HepG2 (cell line): ENCODE data around the gene POLN. TPM values are rescaled to one million over a fixed set of nuclear protein-coding genes. Genes with fewer than 3 reads are reported as not detected.

Source experiments
- AKAP8 ChIP-seq: sonication (generic); formaldehyde crosslinking; IDR thresholded peaks from 2 replicates; pipeline ENCODE4 v1.5.1; 2020; ENCODE audit warnings: mild to moderate bottlenecking, missing genetic modification reagents
- CAMTA2 ChIP-seq: sonication (generic); formaldehyde crosslinking; IDR thresholded peaks from 2 replicates; pipeline ENCODE4 v1.4.0; 2020; ENCODE audit warnings: mild to moderate bottlenecking, missing genetic modification reagents, borderline replicate concordance
- KAT8 ChIP-seq: IDR thresholded peaks from 2 replicates; pipeline ENCODE4 v1.6.1; 2016; ENCODE audit warnings: missing genetic modification reagents, missing compliant biosample characterization
- PAF1 ChIP-seq: IDR thresholded peaks from 2 replicates; pipeline ENCODE4 v1.6.1; 2016; ENCODE audit warnings: missing genetic modification reagents, missing compliant biosample characterization
- PATZ1 ChIP-seq: sonication (generic); formaldehyde crosslinking; IDR thresholded peaks from 2 replicates; pipeline ENCODE4 v1.4.0; 2020; ENCODE audit warnings: missing genetic modification reagents
- RORA ChIP-seq: sonication (generic); formaldehyde crosslinking; IDR thresholded peaks from 2 replicates; pipeline ENCODE4 v1.5.0; 2020; ENCODE audit warnings: mild to moderate bottlenecking, missing genetic modification reagents, moderate library complexity
- ZFP91 ChIP-seq: sonication (generic); formaldehyde crosslinking; IDR thresholded peaks from 2 replicates; pipeline ENCODE4 v1.9.0; 2022; ENCODE audit warnings: missing genetic modification reagents, mild to moderate bottlenecking, borderline replicate concordance
- ZFX ChIP-seq: sonication (generic); formaldehyde crosslinking; IDR thresholded peaks from 2 replicates; pipeline ENCODE4 v1.4.0; 2020; ENCODE audit warnings: mild to moderate bottlenecking, low read depth, missing genetic modification reagents, moderate library complexity
- ZNF3 ChIP-seq: IDR thresholded peaks from 2 replicates; pipeline ENCODE4 v1.7.0; 2017; ENCODE audit warnings: inconsistent platforms
- ZNF768 ChIP-seq: sonication (generic); formaldehyde crosslinking; IDR thresholded peaks from 2 replicates; pipeline ENCODE4 v1.4.0; 2020; ENCODE audit warnings: missing genetic modification reagents
- polyA plus RNA-seq, 8 experiments: library from polyadenylated mRNA; depleted of rRNA in 3 of 8; stranded (reverse) in 7 of 8; unstranded in 1 of 8; fragments of >200 nt; fragmentation: Illumina TruSeq in 4 of 8; extraction: Trizol in 4 of 8; gene quantifications; 2 replicates each; pipeline versions ENCODE4 v1.2.1 to v1.2.3, GENCODE V29; 2011 to 2016; ENCODE audit warnings: low read depth in 4 of 8, missing spikeins in 1 of 8, mixed read lengths in 1 of 8; ENCODE audit not compliant: insufficient read depth in 1 of 8
- total RNA-seq, 5 experiments: library from RNA; depleted of rRNA; stranded (reverse); fragments of >200 nt; fragmentation: Illumina TruSeq; extraction: Trizol; gene quantifications; 2 replicates each; pipeline ENCODE4 v1.2.3, GENCODE V29; 2016; ENCODE audit warnings: low read depth in 1 of 5
- TF ChIP-seq, protein P1 (sequence below): sonication (generic); formaldehyde crosslinking; IDR thresholded peaks from 2 replicates; pipeline ENCODE4 v1.4.0; 2020; ENCODE audit warnings: mild to moderate bottlenecking, missing genetic modification reagents
- TF ChIP-seq, protein P2 (sequence below): sonication (generic); formaldehyde crosslinking; IDR thresholded peaks from 2 replicates; pipeline ENCODE4 v1.9.0; 2021; ENCODE audit warnings: missing genetic modification reagents, mild to moderate bottlenecking, borderline replicate concordance

The POLN gene
- total and polyA plus RNA-seq, 2 of the 13 experiments (the other 11 are each of a cell fraction or from before 2014, with no cell fraction given): 0.93 to 1.5 TPM

- TF ChIP-seq, protein P1, sequence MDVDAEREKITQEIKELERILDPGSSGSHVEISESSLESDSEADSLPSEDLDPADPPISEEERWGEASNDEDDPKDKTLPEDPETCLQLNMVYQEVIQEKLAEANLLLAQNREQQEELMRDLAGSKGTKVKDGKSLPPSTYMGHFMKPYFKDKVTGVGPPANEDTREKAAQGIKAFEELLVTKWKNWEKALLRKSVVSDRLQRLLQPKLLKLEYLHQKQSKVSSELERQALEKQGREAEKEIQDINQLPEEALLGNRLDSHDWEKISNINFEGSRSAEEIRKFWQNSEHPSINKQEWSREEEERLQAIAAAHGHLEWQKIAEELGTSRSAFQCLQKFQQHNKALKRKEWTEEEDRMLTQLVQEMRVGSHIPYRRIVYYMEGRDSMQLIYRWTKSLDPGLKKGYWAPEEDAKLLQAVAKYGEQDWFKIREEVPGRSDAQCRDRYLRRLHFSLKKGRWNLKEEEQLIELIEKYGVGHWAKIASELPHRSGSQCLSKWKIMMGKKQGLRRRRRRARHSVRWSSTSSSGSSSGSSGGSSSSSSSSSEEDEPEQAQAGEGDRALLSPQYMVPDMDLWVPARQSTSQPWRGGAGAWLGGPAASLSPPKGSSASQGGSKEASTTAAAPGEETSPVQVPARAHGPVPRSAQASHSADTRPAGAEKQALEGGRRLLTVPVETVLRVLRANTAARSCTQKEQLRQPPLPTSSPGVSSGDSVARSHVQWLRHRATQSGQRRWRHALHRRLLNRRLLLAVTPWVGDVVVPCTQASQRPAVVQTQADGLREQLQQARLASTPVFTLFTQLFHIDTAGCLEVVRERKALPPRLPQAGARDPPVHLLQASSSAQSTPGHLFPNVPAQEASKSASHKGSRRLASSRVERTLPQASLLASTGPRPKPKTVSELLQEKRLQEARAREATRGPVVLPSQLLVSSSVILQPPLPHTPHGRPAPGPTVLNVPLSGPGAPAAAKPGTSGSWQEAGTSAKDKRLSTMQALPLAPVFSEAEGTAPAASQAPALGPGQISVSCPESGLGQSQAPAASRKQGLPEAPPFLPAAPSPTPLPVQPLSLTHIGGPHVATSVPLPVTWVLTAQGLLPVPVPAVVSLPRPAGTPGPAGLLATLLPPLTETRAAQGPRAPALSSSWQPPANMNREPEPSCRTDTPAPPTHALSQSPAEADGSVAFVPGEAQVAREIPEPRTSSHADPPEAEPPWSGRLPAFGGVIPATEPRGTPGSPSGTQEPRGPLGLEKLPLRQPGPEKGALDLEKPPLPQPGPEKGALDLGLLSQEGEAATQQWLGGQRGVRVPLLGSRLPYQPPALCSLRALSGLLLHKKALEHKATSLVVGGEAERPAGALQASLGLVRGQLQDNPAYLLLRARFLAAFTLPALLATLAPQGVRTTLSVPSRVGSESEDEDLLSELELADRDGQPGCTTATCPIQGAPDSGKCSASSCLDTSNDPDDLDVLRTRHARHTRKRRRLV (CRISPR knock-in tag): peak; percentile 13; the same call in 1 of the 2 replicates
- TF ChIP-seq PATZ1 (CRISPR knock-in tag) (peak; percentile 73; the same call in 1 of the 2 replicates), ZNF768 (CRISPR knock-in tag) (peak; percentile 44; the same call in 1 of the 2 replicates), RORA (CRISPR knock-in tag) (no peak), PAF1 (CRISPR knock-in tag) (no peak), ZNF3 (no peak), CAMTA2 (CRISPR knock-in tag) (peak; percentile 39; the same call in 1 of the 2 replicates), KAT8 (CRISPR knock-in tag) (peak; percentile 36; the same call in 1 of the 2 replicates), AKAP8 (0 out of 2 replicates have a peak, but pooled peaks have one; percentile 30), ZFP91 (CRISPR knock-in tag) (peak; percentile 45; the same call in 1 of the 2 replicates), ZFX (CRISPR knock-in tag) (0 out of 2 replicates have a peak, but pooled peaks have one; percentile 11)
- TF ChIP-seq, protein P2, sequence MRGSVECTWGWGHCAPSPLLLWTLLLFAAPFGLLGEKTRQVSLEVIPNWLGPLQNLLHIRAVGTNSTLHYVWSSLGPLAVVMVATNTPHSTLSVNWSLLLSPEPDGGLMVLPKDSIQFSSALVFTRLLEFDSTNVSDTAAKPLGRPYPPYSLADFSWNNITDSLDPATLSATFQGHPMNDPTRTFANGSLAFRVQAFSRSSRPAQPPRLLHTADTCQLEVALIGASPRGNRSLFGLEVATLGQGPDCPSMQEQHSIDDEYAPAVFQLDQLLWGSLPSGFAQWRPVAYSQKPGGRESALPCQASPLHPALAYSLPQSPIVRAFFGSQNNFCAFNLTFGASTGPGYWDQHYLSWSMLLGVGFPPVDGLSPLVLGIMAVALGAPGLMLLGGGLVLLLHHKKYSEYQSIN (CRISPR knock-in tag): no peak
Measured at GRCh38 chr4:2071912-2072867, 169.7 kb downstream of the POLN start (continued).
